K562 (cell line): ENCODE measurements around the gene EPHA7. TPM values are rescaled to one million over a fixed set of nuclear protein-coding genes. Genes with fewer than 3 reads are reported as not detected.

Source experiments
- ATAC-seq: fragments of 200-7000 bp; cut with Tn5 transposase; 3 replicates; pipeline ENCODE4 v1.9.1; 2020; ENCODE audit warnings: moderate library complexity
- BruUV-seq: library from RNA; stranded (reverse); fragments of 400-500 nt; replicated peaks from 2 replicates; lab custom pipeline; 2021; lab: Mats Ljungman, UMichigan
- CTCF ChIA-PET: fragments of 300-600 bp; formaldehyde crosslinking; extraction: SDS; loops from one replicate; lab custom pipeline; 2021; ENCODE audit warnings: low intra/inter-chr PET ratio; lab: Yijun Ruan, JAX
- POLR2A ChIA-PET: fragments of 300-600, 350-650 bp; sonication (Branson Sonifier 250); formaldehyde crosslinking; extraction: SDS; loops from one replicate; lab custom pipeline; 2021; ENCODE audit warnings: antibody characterized with exemption, inconsistent platforms; lab: Yijun Ruan, JAX
- DNase-seq, 4 experiments: peaks; one replicate each; pipeline versions ENCODE4 v3.0.0 to v3.0.0-alpha.2; 2011 to 2018; ENCODE audit warnings: low spot score in 3 of 4, mixed read lengths in 3 of 4; ENCODE audit errors: extremely low read depth in 1 of 4
- FAIRE-seq: peaks from 2 replicates; lab custom pipeline; 2011; peaks lifted over from hg19 to GRCh38; lab: Jason Lieb, UNC
- H2AFZ ChIP-seq: 2 replicates; pipeline ENCODE4 v1.6.0; 2011; ENCODE audit warnings: low read depth, low read length, control low read depth, inconsistent platforms
- H3K27ac ChIP-seq: fragments of 200-600 bp; 3 replicates; pipeline ENCODE4 v1.8.0; 2011; ENCODE audit warnings: low read depth, mild to moderate bottlenecking, control low read depth, inconsistent platforms, low read length, moderate library complexity, mixed read lengths; ENCODE audit errors: extremely low read depth
- H3K27me3 ChIP-seq, 2 experiments: fragments of 300-600 bp in 1 of 2; 2 replicates in 1 of 2; 3 replicates in 1 of 2; pipeline versions ENCODE4 v1.6.0 to v1.8.0; 2011; ENCODE audit warnings: inconsistent platforms in 2 of 2, low read length in 2 of 2, mild to moderate bottlenecking in 1 of 2, mixed read lengths in 1 of 2, moderate library complexity in 1 of 2; ENCODE audit not compliant: control insufficient read depth in 2 of 2, insufficient read depth in 2 of 2
- H3K36me3 ChIP-seq: fragments of 300-600 bp; 3 replicates; pipeline ENCODE4 v1.8.0; 2011; ENCODE audit warnings: mild to moderate bottlenecking, low read length, inconsistent platforms; ENCODE audit not compliant: control insufficient read depth, insufficient read depth
- H3K4me1 ChIP-seq, 2 experiments: fragments of 200-600 bp in 1 of 2; replicated peaks in 1 of 2; 2 replicates in 1 of 2; 3 replicates in 1 of 2; pipeline versions ENCODE4 v1.5.1 to v1.8.0; 2011; ENCODE audit warnings: inconsistent platforms in 2 of 2, low read length in 2 of 2, mild to moderate bottlenecking in 1 of 2, mixed read lengths in 1 of 2, moderate library complexity in 1 of 2; ENCODE audit not compliant: control insufficient read depth in 2 of 2, insufficient read depth in 2 of 2
- H3K4me2 ChIP-seq: 2 replicates; pipeline ENCODE4 v1.6.1; 2011; ENCODE audit warnings: low read length, control low read depth, inconsistent platforms, mixed read lengths; ENCODE audit not compliant: insufficient read depth
- H3K4me3 ChIP-seq: fragments of 200-600 bp; sonication (generic), shearing (Covaris generic); 2 replicates; pipeline ENCODE4 v1.5.1; 2016; ENCODE audit warnings: control low read depth, inconsistent platforms
- H3K79me2 ChIP-seq: fragments of 200-600 bp; 3 replicates; pipeline ENCODE4 v1.8.0; 2011; ENCODE audit warnings: low read length, inconsistent platforms; ENCODE audit not compliant: control insufficient read depth, insufficient read depth
- H3K9ac ChIP-seq, 2 experiments: 2 replicates each; pipeline versions ENCODE4 v1.6.0 to v1.6.1; 2011; ENCODE audit warnings: low read depth in 2 of 2, low read length in 2 of 2, control low read depth in 1 of 2, inconsistent platforms in 1 of 2, mild to moderate bottlenecking in 1 of 2, mixed read lengths in 1 of 2; ENCODE audit not compliant: insufficient read depth in 1 of 2
- H3K9me1 ChIP-seq: one replicate; pipeline ENCODE4 v1.6.0; 2011; ENCODE audit warnings: inconsistent platforms, mild to moderate bottlenecking, low read length, moderate library complexity; ENCODE audit not compliant: control insufficient read depth, insufficient read depth
- H3K9me3 ChIP-seq: replicated peaks from 2 replicates; pipeline ENCODE4 v1.5.1; 2011; ENCODE audit warnings: low read depth, low read length, inconsistent platforms; ENCODE audit not compliant: control insufficient read depth, insufficient read depth
- H4K20me1 ChIP-seq: replicated peaks from 2 replicates; pipeline ENCODE4 v1.6.1; 2011; ENCODE audit warnings: low read length, inconsistent platforms, mixed read lengths; ENCODE audit not compliant: control insufficient read depth, insufficient read depth
- EP300 ChIP-seq: IDR thresholded peaks from 2 replicates; pipeline ENCODE4 v1.6.1; 2012; ENCODE audit warnings: low read length, improper control_type of control experiment
- HMG20A ChIP-seq: fragments of 450-650 bp; formaldehyde crosslinking; conservative IDR thresholded peaks from 2 replicates; pipeline ENCODE4 v1.4.0; 2020; ENCODE audit warnings: mild to moderate bottlenecking, mixed read lengths
- KAT2B ChIP-seq: IDR thresholded peaks from one replicate; pipeline ENCODE4 v1.6.1; 2012; ENCODE audit warnings: low read depth, mild to moderate bottlenecking, control low read depth, inconsistent platforms, low read length, moderate library complexity
- KLF1 ChIP-seq: fragments of 450-650 bp; IDR thresholded peaks from 2 replicates; pipeline ENCODE4 v1.6.1; 2016; ENCODE audit warnings: missing genetic modification characterization, missing compliant biosample characterization
- SIX5 ChIP-seq, 2 experiments: IDR thresholded peaks; 2 replicates each; pipeline ENCODE4 v1.6.1; 2011; ENCODE audit warnings: low read length in 2 of 2, borderline replicate concordance in 1 of 2, low read depth in 1 of 2, mild to moderate bottlenecking in 1 of 2, moderate library complexity in 1 of 2; ENCODE audit not compliant: insufficient read depth in 1 of 2
- SOX6 ChIP-seq: fragments of 450-650 bp; IDR thresholded peaks from 2 replicates; pipeline ENCODE4 v1.6.1; 2014; ENCODE audit warnings: mild to moderate bottlenecking
- STAG1 ChIP-seq: sonication (generic); formaldehyde crosslinking; IDR thresholded peaks from 2 replicates; pipeline ENCODE4 v1.5.0; 2020; ENCODE audit warnings: missing genetic modification reagents, borderline replicate concordance
- ZEB2 ChIP-seq: fragments of 450-650 bp; IDR thresholded peaks from 2 replicates; pipeline ENCODE4 v1.6.1; 2016
- ZFP36 ChIP-seq: fragments of 150-350 bp; IDR thresholded peaks from 2 replicates; pipeline ENCODE4 v1.6.1; 2018; ENCODE audit warnings: low read length, low read depth; ENCODE audit not compliant: partially characterized antibody
- ZNF121 ChIP-seq: sonication (generic); formaldehyde crosslinking; conservative IDR thresholded peaks from 2 replicates; pipeline ENCODE4 v1.8.0; 2022; ENCODE audit warnings: missing genetic modification reagents
- ZNF124 ChIP-seq: sonication (generic); formaldehyde crosslinking; IDR thresholded peaks from 2 replicates; pipeline ENCODE4 v1.8.1; 2022; ENCODE audit warnings: missing genetic modification reagents
- WGBS: fragments of 100-300 bp; shearing (Covaris generic); methylation state at CpG from one replicate; pipeline ENCODE4 v1.1.6; 2016; ENCODE audit warnings: low coverage, mixed read lengths; ENCODE audit not compliant: insufficient coverage; ENCODE audit errors: missing lambda C conversion rate; 5-methylcytosine and 5-hydroxymethylcytosine counted together
- in situ Hi-C: fragments of 300-500 bp; cut with MboI; formaldehyde crosslinking; loops from 4 replicates; pipeline ENCODE4 v1.15.0; 2018; ENCODE audit warnings: inconsistent platforms, mixed read lengths
- intact Hi-C: fragments of 100-400 bp; cut with micrococcal nuclease; formaldehyde crosslinking; loops from 2 replicates; pipeline ENCODE4 v1.14.2; 2022
- polyA plus RNA-seq, 8 experiments: library from polyadenylated mRNA; depleted of rRNA in 4 of 8; stranded (reverse) in 5 of 8; unstranded in 3 of 8; fragments of >200 nt; fragmentation: Nextera tagmentation in 2 of 8; fragmentation: Illumina TruSeq in 1 of 8; extraction: Ambion mirVana in 2 of 8; extraction: Trizol in 1 of 8; gene quantifications; 2 replicates each; pipeline versions ENCODE4 v1.2.1 to v1.2.3, GENCODE V29; 2011 to 2014; ENCODE audit warnings: inconsistent platforms in 1 of 8, missing spikeins in 1 of 8
- total RNA-seq, 7 experiments: library from RNA; depleted of rRNA in 6 of 7; stranded (reverse); fragments of >200 nt in 6 of 7; fragmentation: Illumina TruSeq in 2 of 7; extraction: Trizol in 2 of 7; gene quantifications; 2 replicates each; pipeline versions ENCODE4 v1.2.1 to v1.2.3, GENCODE V29; 2011 to 2021; ENCODE audit warnings: low replicate concordance in 1 of 7
- TF ChIP-seq, protein P1 (sequence below): sonication (generic); formaldehyde crosslinking; IDR thresholded peaks from 2 replicates; pipeline ENCODE4 v1.8.0; 2023; ENCODE audit warnings: mild to moderate bottlenecking, missing genetic modification reagents
- TF ChIP-seq, protein P2 (sequence below): sonication (generic); formaldehyde crosslinking; IDR thresholded peaks from 2 replicates; pipeline ENCODE4 v1.8.0; 2023; ENCODE audit warnings: missing genetic modification reagents, mild to moderate bottlenecking, borderline replicate concordance

The EPHA7 gene
- total and polyA plus RNA-seq, 9 of the 15 experiments (the other 6 are each of a cell fraction or from before 2014, with no cell fraction given): not detected

DNA sequence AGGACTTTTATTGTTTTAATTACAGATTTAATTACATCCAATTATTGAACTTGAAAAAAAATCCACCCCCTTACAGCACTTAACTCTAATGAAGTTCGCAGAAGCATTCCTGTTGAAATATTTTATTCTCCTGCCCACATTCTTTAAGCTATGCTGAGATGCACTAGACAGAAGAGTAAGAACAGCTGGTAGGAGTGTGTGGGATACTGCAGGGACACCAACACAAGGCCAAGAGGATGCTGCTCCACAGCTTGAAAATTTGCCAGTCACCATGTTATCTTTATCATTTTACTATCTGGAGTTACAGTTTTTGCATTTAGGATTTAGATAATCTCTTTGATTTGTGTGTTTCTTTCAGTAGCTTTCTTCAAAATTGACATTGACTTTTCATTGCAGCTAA lies 180.7 kb downstream of the EPHA7 start:
- TF ChIP-seq ZFP36: no peak
- no peak for TF ChIP-seq STAG1 (CRISPR knock-in tag)
- no peak for TF ChIP-seq SOX6
- TF ChIP-seq EP300: no peak
- TF ChIP-seq ZNF124: no peak
- TF ChIP-seq KLF1 (tag): no peak
- TF ChIP-seq HMG20A (CRISPR knock-in tag): no peak
- TF ChIP-seq ZEB2: no peak
- TF ChIP-seq, protein P1, sequence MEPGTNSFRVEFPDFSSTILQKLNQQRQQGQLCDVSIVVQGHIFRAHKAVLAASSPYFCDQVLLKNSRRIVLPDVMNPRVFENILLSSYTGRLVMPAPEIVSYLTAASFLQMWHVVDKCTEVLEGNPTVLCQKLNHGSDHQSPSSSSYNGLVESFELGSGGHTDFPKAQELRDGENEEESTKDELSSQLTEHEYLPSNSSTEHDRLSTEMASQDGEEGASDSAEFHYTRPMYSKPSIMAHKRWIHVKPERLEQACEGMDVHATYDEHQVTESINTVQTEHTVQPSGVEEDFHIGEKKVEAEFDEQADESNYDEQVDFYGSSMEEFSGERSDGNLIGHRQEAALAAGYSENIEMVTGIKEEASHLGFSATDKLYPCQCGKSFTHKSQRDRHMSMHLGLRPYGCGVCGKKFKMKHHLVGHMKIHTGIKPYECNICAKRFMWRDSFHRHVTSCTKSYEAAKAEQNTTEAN: no peak
- TF ChIP-seq KAT2B: no peak
- TF ChIP-seq, protein P2, sequence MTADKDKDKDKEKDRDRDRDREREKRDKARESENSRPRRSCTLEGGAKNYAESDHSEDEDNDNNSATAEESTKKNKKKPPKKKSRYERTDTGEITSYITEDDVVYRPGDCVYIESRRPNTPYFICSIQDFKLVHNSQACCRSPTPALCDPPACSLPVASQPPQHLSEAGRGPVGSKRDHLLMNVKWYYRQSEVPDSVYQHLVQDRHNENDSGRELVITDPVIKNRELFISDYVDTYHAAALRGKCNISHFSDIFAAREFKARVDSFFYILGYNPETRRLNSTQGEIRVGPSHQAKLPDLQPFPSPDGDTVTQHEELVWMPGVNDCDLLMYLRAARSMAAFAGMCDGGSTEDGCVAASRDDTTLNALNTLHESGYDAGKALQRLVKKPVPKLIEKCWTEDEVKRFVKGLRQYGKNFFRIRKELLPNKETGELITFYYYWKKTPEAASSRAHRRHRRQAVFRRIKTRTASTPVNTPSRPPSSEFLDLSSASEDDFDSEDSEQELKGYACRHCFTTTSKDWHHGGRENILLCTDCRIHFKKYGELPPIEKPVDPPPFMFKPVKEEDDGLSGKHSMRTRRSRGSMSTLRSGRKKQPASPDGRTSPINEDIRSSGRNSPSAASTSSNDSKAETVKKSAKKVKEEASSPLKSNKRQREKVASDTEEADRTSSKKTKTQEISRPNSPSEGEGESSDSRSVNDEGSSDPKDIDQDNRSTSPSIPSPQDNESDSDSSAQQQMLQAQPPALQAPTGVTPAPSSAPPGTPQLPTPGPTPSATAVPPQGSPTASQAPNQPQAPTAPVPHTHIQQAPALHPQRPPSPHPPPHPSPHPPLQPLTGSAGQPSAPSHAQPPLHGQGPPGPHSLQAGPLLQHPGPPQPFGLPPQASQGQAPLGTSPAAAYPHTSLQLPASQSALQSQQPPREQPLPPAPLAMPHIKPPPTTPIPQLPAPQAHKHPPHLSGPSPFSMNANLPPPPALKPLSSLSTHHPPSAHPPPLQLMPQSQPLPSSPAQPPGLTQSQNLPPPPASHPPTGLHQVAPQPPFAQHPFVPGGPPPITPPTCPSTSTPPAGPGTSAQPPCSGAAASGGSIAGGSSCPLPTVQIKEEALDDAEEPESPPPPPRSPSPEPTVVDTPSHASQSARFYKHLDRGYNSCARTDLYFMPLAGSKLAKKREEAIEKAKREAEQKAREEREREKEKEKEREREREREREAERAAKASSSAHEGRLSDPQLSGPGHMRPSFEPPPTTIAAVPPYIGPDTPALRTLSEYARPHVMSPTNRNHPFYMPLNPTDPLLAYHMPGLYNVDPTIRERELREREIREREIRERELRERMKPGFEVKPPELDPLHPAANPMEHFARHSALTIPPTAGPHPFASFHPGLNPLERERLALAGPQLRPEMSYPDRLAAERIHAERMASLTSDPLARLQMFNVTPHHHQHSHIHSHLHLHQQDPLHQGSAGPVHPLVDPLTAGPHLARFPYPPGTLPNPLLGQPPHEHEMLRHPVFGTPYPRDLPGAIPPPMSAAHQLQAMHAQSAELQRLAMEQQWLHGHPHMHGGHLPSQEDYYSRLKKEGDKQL: no peak
- TF ChIP-seq ZNF121 (CRISPR knock-in tag): no peak
- TF ChIP-seq SIX5 (IDR thresholded peaks at IDR 0.05; ENCODE audit: borderline replicate concordance in 1 of 2, insufficient read depth in 1 of 2, low read depth in 1 of 2, low read length in 2 of 2): no peak
- Histone ChIP-seq H3K4me3 (no peak overlapping the region), H4K20me1 (no peaks in the 10 kb centered on the region), H3K9me3 (peaks cover 3% of the 10 kb centered on the region), H3K27me3 (no peaks in the 10 kb centered on the region), H3K79me2 (no peaks in the 10 kb centered on the region), H3K9me1 (no peaks in the 10 kb centered on the region), H2AFZ (no peak overlapping the region), H3K4me1 (no peaks in the 10 kb centered on the region), H3K36me3 (no peaks in the 10 kb centered on the region), H3K4me2 (no peak overlapping the region), H3K27ac (no peak overlapping the region), H3K9ac (no peak overlapping the region)
- no peak for ATAC-seq
- ChIA-PET POLR2A (no interaction called here), CTCF (no interaction called here)
- in situ Hi-C loops (no loop called here), intact Hi-C loops (no loop called here)
- no peak for FAIRE-seq
- BruUV-seq: no TSS peak
- DNase-seq: no peak
- 0% methylated on average over 1 of the region's 1 CpG for WGBS
